Eye (tissue), 1 donor: ENCODE measurements around the gene IRAK4.

ENCODE experiments used
- DNase-seq: peaks from one replicate; pipeline ENCODE4 v3.0.0-alpha.2; 2015

Gene IRAK4

DNA sequence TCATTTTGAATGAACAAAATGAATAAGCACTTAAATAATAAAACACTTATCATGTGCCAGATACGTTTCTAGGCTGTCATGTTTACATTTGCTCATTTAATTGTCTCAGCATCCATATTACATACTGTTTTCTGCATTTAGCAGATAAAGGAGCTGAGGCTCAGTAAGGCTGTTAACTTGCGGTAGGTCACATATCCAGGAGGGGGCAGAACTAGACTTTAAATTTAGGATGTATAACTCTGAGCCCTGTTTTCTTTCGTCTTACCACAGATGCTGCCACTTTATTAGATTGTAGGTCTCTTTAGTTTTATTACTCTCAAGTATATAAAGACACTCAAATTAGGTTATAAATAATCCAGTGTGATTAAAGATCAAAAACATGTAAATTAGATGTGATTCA lies 17.7 kb downstream of the IRAK4 start:
- DNase-seq, result peak; percentile 26

DNA sequence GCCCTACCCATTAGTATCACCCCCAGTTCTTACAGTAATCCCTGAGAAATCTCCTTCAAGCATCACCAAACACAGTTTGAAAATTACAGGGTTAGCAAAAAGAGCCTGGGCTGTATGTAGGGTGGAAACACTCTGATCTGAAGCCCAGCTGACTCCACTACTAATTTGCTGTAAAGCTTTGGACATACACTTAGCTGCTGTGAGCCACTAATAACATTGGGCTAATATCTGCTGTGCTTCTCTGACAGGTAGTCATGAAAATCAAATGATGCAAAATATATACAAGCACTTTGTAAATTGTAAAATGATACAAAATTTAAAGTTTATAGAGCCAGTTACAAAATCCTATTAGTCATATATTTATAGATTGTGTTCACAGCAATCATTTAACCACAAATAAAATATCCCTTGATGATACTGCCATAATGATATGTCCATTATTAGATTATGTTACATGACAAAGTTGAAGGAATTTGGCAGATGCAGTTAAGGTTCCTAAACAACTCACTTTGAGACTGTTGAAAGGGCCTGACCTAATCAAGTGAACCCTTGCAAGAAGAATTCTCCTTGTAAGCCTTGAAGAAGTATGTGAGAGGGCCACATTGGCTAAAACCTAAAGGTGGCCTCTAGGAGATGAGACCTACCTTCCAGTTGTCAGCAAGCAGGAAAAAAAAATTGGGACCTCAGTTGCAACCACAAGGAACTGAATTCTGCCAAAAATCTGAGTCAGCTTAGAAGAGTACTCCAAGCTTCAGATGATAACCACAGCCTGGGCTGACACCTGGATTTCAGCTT lies 28.3 kb downstream of the IRAK4 start:
- no peak for DNase-seq

DNA sequence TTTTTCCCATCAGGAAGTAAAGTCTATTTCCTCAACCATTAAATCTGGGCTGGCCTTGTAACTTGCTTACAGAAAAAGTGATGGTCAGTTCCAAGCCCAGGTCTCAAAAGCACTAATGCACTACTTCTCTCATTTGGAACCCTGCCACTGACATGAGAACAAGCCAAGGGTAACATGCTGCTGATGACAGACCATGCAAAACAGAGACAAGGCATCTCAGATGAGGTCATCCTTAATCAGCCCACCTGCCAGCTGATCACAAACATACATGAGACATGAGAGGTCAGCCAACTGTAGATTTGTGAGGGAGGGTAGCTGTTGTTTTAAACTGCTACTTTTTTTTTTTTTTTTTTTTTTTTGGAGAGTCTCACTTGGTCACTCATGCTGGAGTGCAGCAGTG lies 31.2 kb downstream of the IRAK4 start:
- DNase-seq, result peak; percentile 28

DNA sequence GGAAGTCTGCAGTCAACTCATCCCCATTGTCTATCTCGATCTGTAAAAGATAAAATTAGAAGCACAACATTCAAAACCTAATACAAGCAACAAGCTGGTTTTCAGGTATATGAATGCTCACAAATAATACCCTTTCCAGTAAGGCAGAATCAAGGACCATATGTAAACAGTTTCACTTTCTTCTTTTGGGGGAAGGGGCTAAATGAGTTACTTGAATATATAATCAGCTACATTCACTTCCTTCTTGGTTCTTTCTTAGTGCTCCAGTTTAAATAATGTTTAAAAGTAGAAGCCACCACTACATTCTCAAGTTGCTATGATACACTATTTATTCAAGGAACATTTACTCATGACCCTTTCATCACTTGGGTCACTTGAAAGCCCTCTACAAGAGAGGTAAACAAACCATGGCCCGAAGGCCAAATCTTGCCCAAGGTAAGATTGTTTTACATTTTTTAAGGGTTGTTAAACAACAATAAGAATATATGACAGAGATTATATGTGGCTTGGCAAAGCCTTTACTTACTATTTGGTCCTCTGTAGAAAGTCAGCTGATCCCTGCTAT lies 37.0 kb downstream of the IRAK4 start:
- DNase-seq, result no peak

DNA sequence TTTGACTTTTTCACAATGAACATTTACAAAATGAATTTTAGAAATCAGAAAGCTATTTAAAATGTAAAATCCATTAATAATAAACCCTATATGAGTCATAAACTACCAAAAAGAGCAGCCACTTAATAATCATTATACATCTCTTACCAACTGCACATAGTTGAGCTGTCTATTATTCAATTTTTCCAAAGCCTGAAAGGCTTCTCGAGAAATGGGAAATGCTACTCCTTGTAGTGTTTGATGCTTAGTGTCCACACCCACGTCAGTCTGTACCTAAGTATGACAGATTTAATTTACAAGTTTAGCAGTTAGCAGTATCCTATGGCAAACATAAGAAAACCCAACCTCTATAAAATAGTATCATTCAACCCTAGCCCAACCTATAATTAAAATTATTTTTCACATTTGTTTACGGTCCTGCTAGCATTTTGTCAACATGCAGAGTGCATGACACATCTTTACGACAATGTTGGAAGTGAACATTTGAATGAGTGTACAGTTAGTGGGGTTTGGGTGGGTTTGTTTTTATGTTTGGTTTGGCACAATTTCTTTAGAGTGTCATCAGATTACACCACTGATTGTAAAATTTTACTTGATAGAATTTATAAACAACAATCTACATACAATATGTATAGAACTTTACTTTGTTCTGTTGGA lies 38.9 kb downstream of the IRAK4 start:
- no peak for DNase-seq

DNA sequence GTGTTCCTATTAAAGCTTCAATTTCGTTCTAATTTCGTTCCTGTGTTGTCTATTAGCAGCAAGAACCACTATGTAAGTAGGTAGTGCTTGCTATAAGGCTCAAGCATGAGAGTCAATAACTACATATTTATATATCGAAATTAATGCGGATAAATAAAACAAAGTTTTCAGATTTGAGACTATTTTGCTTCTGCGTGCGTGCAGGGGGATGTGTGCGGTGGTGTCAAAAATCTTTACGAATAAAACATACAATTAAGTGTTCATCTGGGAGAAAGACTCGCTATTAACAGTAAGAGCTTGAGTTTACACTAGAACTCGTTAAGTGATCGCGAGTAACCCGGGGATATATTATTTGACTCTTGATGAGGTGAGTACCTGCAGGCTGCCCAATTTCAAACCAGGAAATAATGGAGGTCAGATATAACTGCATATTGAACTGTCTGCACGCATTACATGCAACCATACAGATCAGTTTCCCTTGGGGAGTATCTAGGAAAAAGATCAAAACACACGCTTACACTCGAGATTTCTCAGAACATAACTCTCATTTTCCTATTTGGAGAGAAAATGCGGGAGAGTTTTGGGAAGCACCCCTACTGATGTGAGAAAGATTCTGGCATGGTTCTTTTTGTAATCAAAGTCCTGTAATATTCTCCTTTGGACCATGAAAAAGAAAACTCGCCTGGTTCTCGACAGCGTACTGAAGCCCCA lies 46.6 kb downstream of the IRAK4 start:
- DNase-seq, result no peak

DNA sequence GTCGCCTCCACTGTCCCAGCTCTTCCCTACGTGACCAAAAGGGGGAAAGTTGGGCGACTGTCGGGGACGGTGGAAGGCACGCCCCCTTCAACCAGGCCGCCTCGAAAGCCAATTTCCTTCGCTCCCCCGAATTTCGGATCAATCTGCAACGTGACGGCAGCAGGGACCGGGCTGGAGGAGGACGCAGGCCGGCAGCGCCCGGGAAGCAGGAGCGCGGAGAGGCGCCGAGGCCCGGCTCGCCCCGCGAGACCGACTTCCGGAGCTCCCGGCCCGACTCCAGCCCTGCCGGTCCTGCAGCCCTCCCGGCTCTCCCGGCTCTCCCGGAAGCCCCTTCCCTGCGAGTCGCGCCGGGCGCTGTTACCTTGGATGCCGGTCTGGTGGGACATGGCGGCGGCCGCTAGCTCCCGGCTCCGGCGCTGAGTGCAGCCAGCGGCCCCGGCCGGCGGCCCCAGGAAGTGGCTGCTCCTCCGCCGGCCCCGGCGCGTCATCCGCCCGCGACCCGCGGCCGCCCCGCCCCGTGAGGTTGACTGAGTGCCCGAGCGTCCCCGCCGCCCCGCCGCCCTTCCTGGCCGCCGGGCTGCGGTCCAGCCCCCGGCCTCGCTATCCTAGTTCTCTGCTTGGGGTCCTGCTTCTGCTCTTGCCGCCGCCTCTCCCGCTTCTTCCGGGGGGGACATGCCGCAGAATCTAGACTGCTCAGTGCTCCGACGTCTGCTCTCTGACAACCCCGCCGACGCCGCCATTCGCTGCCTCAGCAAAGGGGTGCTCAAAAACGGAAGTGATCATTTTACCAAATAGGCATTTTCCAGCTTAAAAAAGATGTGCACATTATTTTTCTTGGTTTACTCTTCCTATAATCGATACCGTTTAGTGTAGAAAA lies 47.3 kb downstream of the IRAK4 start, which contains the start of gene TWF1:
TWF1 (minus strand) TSS at position 458 of the 877 bp plus-strand sequence; CDS start at position 386, 72 bp downstream.
- peak; percentile 96 for DNase-seq

DNA sequence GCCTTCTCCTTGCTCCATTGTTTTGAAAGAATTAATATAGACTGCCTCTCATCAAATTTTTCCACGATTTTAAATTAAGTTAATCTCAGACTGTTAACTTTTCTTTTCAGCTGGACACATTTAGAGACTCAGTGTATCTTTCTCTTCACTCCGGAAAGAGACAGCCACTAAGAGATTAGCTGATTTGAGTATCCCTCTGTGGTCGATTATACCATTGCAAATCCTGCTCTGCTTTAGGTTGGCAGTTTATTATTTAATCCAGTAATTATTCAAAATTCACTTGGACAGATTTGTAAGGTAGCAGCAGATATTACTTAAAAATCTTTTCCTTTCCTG lies 48.0 kb downstream of the IRAK4 start:
- no peak for DNase-seq

DNA sequence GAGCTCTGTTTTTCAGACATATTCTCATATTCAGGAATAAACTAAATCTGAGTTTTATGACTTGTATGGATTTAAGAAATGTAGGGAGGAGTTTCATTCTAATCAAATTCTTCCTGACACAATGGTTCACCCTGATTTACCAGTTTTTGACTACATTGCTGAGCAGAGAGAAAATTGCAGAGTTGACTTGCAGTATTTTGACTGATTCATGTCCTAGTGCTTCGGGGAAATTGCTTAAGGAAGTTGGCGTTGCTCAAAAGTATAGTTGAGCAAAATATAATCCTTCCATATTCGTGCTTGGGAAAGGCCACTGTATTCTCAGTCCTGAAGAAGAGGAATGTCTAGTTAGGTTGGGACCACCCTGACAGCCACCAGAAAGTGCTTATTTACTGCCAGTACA lies 48.6 kb downstream of the IRAK4 start:
- DNase-seq, result peak; percentile 11

DNA sequence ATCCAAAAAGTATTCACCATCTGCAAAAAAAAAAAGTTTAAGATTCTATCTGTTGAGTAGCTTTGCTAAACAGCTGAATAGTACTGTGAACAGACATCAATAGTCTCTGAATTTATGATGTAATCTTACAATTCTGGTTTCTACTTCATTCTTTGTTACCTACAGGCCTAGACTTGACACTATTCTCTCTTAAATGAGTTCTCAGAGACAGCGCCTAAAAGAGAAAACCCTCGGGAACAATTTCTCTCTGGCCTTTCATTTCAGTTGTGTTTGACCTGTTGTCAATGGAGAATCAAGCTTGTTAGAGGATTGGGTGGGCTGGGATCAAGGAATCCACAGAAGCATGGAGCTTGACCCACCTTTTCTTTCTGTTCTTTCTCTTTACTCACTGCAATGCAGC lies 53.3 kb downstream of the IRAK4 start:
- DNase-seq, result no peak

DNA sequence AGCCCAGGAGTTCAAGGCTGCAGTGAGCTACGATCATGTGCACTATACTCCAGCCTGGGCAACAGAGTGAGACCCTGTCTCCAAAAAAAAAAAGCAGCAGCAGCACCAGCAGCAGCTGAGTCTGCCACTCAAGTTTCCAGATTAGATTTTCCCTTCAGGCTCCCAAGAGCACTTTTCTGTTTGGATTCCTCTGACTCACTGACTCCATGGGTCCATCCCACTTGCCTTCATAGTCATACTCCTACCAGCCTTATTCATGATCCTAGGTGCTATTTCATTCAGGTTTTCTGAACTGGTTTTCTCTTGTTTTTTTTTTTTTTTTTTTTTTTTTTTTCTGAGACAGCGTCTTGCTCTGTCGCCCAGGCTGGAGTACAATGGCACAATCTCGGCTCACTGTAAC lies 54.2 kb downstream of the IRAK4 start:
- DNase-seq, result no peak

DNA sequence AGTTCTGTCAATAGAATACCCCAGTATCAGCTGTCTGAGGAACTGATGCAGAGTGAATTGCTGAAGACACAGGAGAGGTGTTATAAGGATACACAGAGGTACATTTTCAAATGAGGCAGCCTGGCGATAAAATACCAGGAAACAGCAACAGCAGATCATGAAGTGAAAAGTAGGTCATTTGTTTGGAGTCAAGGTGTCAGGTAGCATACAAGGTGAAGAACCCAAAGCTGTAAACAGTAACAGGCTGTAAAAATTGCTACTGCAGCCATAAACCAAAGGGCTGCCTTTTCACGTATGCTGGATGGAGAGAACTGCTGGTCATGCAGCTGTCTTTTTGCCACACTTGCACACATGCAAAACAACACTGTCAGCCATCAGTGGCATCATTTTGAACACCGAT lies 56.7 kb downstream of the IRAK4 start:
- no peak for DNase-seq

DNA sequence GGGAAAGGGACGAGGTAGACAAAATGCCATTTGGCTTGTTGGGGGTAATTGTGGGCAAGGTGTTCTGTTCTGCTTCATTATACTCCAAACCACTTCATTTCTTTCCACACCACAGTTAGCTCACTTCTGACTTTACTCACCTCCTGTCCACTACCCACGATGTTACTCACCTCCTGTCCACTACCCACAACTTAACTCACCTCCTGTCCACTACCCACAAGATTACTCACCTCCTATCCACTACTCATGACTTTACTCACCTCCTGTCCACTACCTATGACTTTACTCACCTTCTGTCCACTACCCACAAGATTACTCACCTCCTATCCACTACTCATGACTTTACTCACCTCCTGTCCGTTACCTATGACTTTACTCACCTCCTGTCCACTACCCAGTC lies 57.4 kb downstream of the IRAK4 start:
- DNase-seq, result no peak

DNA sequence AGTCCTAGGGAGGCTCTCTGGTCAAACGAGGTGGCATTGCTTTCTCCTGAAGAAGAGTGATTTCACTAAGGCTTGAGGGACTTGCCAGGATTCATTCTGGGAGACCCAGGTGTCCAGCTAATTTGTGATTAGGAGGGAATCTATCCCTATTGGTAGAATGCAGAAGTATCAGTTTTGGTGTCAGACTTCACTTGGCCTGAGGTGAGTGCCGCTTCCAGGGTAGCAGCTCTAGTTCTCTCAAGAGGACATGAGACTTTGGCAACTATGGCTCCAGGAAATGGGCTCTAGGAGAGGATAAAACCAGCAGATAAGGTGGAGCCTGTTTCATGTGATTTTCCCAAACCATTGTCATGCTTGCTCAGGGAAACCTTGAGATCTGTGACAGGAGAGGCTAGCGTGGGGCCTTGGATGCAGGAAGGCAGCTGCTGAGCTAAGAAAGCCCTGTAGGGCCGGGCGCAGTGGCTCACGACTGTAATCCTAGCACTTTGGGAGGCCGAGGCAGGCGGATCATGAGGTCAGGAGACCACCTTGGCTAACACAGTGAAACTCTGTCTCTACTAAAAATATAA lies 65.5 kb downstream of the IRAK4 start:
- DNase-seq, result no peak

DNA sequence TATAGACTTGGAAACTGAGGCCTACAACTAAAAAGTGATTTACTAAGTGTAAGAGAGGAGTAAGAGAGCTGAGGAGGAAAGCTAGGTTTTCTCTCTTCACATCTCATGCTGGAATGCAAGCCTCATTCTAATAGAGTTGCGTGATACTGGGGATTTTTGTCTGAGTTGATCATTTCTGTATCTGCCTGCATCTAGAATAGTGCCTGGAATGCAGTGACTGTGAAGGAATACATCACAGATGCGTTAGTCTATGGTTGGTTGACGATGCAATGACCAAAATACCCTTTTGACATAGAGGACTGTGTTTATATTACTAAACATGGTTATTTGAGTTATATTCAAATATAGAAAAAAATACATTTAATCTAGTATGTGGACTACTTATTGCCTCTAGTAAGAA lies 67.9 kb downstream of the IRAK4 start:
- no peak for DNase-seq

DNA sequence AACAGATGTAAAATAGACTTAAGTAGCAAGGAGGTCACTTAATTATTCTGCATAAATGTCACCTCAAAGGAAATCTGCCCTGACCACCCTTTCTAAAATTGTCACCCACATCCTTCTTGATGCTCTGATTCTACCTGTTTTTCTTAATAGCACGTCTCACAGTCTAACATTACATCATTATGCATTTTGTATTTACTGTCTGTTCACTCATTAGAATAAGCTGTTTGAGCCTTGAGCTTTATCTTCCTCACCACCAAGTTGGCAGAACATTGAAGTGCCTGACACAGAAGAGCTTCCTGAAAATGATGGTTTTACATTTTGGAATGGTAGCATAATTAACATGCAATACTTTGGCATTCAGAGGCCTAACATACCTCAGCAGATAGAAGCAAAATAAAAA lies 68.3 kb downstream of the IRAK4 start:
- DNase-seq, result no peak

DNA sequence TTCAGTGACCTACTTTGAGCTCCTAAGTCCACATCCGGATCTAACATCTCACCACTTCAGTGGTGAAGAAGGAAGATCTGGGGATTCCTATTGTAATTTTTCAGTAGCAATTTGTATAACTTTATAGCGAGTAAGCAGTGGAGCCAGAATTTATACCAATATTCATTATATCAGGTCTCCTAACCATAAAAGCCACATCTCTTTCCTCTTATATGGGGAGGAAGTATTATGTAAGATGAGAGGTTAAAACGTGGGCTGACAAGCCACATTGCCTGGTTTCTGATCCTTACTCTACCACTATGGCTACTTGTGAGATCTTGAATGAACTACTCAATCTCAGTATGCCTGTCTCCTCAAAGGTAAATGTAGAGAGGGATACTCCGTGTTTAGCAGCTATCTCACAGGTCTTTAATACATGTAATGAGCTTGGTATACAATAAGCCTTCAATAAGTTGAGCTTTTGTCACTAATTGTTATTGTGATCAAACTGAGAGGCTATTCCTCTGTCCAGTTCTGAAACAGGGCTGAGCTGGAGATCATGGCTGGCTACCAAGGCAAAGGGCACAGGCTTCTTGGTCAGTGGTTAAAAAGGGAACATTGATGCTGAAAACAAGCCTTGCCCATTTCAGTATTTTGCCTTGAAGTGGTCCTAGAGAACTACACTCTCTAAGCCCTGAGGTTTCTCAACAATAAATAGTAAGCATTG lies 73.9 kb downstream of the IRAK4 start:
- no peak for DNase-seq

DNA sequence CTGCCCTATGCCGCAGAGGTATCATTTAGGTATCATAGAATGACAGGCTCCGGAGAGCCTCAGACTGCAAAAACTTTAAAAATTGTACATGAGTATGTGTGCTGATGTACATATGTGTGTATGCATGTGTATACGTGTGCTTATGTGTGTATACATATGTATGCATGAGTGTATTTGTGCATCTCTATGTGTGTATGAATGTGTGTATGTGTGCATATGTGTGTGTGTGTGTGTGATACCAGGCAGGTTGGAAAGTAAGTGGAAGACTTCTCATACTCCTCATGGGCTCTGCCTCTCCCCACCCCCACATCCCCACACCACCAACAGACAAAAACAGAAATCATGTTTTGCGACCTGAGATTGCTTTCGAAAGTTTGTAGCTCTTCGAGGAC lies 76.5 kb downstream of the IRAK4 start:
- no peak for DNase-seq

DNA sequence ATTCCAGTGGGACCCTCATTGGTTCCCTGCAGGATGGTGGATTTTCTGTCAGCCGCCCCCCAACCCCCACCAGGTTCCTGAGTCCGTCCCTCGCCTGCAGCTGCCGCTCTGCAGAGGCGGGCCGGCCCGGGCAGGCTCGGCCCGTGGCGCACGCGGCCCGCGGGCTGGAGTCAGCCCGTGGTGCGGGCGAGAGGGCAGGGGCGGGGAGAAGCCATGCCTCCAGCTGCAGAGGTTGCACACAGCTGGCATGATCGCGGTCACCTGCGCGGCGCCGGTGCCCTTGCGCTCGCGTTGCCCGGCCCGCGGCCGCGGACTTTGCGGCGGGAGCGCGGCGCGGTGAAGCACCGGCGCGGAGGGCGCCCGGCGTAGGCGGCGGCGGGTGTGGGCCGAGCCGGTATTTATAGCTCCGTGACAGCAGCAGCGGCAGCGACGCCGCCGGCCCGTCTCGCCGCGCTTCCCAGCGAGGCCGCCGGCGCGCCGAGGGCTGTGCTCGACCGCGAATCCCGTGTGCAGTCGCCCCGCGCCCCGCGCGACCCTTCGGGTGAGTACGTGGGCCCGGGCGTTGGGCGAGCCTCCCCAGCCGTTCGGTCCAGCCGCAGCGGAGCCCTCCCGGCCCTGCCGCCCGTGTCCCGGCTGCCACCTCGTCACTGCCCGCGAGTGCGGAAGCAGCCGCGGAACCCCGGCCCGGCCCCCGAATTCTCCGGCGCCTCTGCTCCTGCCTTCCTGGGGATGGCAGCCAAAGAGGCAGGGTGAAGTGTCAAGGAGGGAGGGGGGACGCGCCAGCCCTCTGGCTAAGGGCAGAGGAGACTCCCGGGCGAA lies 77.1 kb downstream of the IRAK4 start, which contains the start of gene TMEM117:
TMEM117 (plus strand) TSS at position 426 of the 819 bp plus-strand sequence.
- peak; percentile 89 for DNase-seq

DNA sequence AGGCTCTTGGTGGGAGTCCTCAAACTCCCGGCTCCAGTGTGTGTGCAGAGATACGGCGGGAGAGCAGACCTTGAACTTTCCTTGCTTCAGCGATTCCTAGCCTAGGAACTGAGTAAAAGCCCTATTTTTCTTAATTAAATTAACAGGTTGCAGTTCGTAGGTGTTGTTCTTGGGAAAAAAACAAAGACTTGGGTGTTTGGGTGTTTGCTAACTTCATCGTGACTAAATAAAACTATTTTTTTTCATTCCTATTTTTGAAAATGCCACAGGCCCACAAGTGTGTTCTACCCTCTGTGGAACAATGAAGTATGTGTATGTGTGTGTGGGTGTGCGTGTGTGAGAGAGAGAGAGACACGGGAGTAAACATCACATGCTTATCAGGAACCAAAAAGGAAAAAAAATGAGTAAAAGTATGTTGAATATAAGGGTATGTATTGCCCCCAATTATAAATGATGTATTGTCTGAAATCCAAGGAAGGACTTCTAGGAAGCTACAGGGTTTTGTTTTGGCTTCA lies 77.8 kb downstream of the IRAK4 start:
- peak; percentile 80 for DNase-seq
